ENCODE results near the gene RASSF6.
"Not testable (repeated sequence)": the region's sequence is repeated elsewhere in the genome, so short reads cannot be mapped to it uniquely, and the experiment has no call there.

Gene RASSF6

GRCh38 chr4:73620115-73620792 lies at the start of gene RASSF6:
RASSF6 (minus strand) TSS chr4:73620436; CDS start chr4:73611795, 8,641 bp downstream.
- no peak for DNase-seq

- no peak for DNase-seq
Measured at GRCh38 chr4:73669410-73670183, 49.4 kb upstream of the RASSF6 start.

GRCh38 chr4:73668782-73669201 lies 48.6 kb upstream of the RASSF6 start:
- no peak for DNase-seq

- not testable (repeated sequence) for DNase-seq
Measured at GRCh38 chr4:73665924-73666323, 45.7 kb upstream of the RASSF6 start.

GRCh38 chr4:73664470-73664869 lies 44.2 kb upstream of the RASSF6 start:
- no peak for DNase-seq

- no peak for DNase-seq
Measured at GRCh38 chr4:73663576-73663975, 43.3 kb upstream of the RASSF6 start.

GRCh38 chr4:73662709-73663546 lies 42.7 kb upstream of the RASSF6 start:
- peak in 1 of 2 donors; percentile 86 for DNase-seq

- DNase-seq, result peak; percentile 20 to 51
Measured at GRCh38 chr4:73661646-73662119, 41.4 kb upstream of the RASSF6 start.

GRCh38 chr4:73660808-73661207 lies 40.6 kb upstream of the RASSF6 start:
- no peak for DNase-seq

GRCh38 chr4:73653695-73654106 lies 33.5 kb upstream of the RASSF6 start:
- DNase-seq, result peak in 1 of 2 donors; percentile 58

- no peak for DNase-seq
Measured at GRCh38 chr4:73650250-73650649, 30.0 kb upstream of the RASSF6 start.

- no peak for DNase-seq
Measured at GRCh38 chr4:73648478-73648877, 28.2 kb upstream of the RASSF6 start.

- no peak for DNase-seq
Measured at GRCh38 chr4:73646117-73646516, 25.9 kb upstream of the RASSF6 start.

- no peak for DNase-seq
Measured at GRCh38 chr4:73631565-73632226, 11.5 kb upstream of the RASSF6 start.

GRCh38 chr4:73628834-73629233 lies 8.6 kb upstream of the RASSF6 start:
- DNase-seq, result not testable (repeated sequence)

- no peak for DNase-seq
Measured at GRCh38 chr4:73621357-73621756, 1.1 kb upstream of the RASSF6 start.

- DNase-seq, result no peak
Measured at GRCh38 chr4:73619346-73619745, 890 bp downstream of the RASSF6 start.

GRCh38 chr4:73617256-73617655 lies 3.0 kb downstream of the RASSF6 start:
- DNase-seq, result no peak

- DNase-seq, result no peak
Measured at GRCh38 chr4:73615613-73616012, 4.6 kb downstream of the RASSF6 start.

GRCh38 chr4:73614311-73614867 lies 5.8 kb downstream of the RASSF6 start:
- DNase-seq, result no peak

GRCh38 chr4:73613130-73613529 lies 7.1 kb downstream of the RASSF6 start:
- no peak for DNase-seq

GRCh38 chr4:73612032-73612431 lies 8.2 kb downstream of the RASSF6 start:
- DNase-seq, result no peak

Measured in bone marrow (tissue), 2 donors.